HG03108 (cell line): ENCODE measurements around the gene CD58.

ENCODE experiments used
- ATAC-seq: cut with Tn5 transposase; IDR thresholded peaks from one replicate; pipeline ENCODE4 v1.9.1; 2021; ENCODE audit warnings: moderate library complexity; ENCODE audit not compliant: unreplicated experiment

CD58 gene

DNA sequence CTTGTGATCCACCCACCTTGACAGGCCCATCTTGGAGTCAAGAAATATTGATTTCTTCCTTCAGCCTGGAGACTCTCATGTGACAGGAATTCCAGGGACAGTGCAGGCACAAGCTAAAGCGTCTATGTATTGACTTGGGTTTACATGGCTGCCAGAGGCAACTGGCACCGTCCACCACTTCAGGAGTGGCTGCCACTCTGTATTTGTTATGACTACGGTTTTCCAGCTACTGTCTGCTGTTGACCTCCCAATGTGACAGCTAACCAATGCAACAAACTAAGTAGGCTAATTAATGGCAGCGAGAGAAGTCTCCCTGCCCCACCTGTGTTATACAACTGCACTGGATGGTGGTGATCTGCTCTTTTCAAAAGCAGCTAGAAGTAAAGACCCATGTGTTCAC is 56.9 kb downstream of the CD58 start:
- no peak for ATAC-seq

DNA sequence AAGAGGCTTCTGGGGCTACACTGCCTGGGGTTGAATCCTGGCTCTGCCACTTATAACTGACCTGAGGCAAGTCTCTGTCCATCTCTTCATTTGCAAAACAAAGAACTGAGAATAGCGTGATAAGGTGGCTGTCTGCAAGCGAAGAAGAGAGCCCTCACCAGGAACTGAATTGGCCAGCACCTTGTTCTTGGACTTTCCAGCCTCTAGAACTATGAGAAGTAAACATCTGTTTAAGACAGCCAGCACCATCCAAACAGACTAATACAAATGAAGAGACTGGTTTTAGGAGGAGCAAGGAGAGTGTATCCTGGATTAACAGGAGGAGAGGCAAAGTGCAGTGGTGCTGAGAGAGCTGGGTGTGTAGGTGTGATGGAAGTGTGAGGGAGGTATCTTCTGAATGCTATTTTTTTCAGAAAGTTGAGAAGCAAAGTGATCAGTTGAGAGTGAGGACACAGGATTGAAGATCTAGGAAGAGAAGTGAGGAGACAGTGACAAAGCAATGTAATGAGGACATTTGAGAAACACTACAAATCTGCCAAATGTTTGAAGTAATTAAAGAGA is 59.3 kb downstream of the CD58 start:
- ATAC-seq, result no peak

DNA sequence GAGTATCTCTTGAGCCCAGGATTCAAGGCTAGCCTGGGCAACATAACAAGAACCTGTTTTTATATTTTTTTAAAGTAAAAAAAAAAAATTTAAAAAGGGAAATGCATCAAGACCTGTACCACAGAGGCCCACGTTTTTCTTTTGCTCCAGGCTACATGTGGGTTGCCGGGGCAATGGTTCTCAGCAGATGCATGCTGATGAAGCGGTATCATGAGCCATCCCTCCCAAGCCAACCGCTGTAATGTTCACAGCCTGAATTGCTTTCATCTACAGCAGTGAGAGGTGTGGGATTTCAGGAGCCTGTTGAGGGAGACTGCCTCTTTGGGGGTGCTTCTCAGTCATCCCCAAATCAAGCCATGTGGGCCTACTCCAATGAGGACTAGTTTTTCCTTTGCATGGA is 60.5 kb downstream of the CD58 start:
- ATAC-seq, result no peak

DNA sequence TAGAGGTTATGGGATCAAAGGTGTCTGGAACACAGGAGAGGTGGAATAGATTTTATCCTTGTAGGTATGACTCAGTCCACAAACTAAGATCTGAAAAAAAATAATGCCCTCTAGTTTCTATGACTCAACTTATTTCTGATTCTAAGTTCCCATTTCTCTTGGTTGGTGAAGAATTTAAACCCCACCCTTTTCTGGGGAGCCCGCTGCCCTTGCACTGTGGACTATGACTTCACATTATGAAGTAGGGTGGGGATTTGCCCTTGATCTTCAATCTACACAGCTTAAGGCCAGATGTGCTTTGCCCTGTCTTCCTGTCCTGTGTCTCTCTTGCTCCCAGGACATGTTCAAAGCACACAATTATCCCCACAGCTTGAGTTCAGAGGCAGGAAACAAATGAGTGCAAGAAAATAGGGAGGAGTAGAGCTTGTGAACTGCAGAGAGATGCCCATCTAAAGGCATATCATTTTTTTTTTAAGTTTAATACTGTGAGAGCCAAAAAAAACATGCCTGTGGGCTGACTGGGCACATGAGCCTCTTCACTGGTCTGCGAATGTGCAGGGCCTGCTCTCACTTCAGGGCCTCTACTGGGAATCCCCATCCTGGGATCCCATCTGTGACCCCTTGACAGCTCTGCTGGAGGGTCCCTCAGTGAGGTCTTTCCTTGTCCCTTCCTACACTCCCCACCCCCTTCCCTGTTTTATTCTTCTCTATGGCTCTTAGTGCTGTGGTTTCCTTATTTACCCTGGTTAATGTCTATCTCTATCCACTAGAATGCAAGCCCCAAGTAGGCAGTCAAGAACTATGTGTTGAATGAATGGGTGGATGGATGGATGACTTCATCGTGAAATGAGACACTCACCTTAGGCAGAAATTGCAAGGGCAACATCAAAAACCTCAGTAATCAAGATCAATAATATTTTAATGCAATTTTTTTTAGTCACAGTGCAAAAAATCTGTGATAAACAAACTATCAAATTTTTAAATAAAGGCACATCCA is 61.5 kb downstream of the CD58 start:
- peak; percentile 40 for ATAC-seq

DNA sequence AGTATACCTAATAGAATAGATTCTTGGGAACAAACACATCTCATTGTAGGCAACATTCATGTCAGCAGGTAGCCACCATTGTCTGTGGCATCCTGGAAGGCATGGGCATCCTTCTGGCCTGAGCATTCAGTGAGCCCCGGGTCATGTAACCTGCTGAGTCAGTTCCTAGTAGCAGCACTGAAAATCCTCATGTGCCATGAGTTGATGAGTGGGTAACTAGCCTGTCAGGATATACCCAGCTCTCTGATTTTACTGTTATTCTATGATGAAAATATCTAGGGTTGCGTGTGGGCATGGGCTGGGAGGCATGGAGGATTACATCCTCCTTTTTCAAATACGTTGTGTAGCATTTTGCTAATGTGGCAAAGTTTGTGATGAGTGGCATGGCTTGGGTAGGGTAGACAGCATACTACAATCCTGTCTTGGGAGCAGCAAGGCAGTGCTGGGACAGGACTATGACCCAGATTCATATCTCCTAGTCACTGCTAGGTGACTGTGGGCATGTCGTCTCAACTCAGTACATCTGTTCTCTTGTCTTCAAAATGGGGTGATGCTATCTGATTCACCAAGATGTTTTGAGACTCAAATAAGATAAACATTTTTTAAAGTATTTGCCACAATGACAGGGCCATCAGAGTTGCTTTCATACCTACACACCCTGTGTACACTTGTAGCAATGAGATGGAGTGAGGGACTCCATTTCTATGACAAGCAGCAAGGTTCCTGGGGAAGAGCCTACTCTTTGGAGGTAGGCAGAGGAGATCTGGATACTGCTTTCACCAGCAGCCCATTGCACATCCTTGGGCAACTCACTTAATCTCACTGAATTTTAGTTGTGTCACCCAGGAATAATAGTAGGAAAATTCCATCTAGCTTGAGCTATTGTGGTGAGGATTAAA is 62.5 kb downstream of the CD58 start:
- no peak for ATAC-seq

DNA sequence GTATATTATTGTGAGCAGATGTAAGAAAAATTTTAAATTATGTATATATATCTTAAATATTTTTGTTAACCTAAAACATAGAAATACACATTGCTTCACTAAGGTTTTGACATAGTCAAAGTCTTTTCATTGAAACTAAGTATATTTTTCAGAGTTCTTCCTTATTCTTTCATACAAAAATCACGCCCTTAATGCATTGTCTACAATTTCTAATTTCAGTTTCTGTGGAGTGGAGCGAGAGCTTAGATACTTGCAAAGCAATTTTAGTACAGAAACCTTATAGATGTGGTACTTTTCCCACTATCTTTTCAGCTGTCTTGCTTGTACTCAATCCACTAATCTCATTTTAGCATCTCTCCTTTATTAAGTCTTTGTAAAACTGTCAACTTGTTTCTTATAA is 63.2 kb downstream of the CD58 start:
- ATAC-seq, result no peak

DNA sequence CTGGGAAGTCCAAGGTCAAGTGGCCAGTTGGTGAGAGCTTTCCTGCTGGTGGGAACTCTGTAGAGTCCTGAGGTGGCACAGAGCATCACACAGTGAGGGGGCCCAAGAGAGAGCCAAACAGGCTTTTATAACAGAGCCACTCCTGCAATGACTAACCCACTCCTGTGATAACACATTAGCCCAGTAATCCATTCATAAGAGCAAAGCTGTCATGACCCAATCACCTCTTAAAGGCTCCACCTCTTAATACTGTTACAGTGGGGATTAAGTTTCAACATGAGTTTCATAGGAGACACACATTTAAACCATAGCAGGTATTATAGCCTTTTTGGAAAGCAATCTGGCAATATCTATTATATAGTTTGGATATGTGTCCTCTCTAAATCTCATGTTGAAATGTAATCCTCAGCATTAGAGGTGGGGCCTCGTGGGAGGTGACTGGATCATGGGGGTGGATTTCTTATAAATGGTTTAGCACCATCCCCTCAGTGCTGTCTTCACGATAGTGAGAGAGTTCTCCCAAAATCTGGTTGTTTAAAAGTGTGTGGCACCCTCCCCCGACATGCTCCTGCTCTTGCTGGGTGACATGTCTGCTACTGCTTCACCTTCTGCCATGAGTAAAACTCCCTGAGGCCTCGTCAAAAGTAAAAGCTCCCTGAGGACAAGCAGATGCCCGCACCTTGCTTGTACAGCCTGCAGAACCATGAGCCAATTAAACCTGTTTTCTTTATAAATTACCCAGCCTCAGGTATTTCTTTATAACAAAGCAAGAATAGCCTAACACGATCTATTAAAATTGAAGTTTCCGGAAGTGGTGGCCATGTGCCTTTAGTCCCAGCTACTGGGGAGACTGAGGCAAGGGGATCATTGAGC is 64.5 kb downstream of the CD58 start:
- no peak for ATAC-seq

DNA sequence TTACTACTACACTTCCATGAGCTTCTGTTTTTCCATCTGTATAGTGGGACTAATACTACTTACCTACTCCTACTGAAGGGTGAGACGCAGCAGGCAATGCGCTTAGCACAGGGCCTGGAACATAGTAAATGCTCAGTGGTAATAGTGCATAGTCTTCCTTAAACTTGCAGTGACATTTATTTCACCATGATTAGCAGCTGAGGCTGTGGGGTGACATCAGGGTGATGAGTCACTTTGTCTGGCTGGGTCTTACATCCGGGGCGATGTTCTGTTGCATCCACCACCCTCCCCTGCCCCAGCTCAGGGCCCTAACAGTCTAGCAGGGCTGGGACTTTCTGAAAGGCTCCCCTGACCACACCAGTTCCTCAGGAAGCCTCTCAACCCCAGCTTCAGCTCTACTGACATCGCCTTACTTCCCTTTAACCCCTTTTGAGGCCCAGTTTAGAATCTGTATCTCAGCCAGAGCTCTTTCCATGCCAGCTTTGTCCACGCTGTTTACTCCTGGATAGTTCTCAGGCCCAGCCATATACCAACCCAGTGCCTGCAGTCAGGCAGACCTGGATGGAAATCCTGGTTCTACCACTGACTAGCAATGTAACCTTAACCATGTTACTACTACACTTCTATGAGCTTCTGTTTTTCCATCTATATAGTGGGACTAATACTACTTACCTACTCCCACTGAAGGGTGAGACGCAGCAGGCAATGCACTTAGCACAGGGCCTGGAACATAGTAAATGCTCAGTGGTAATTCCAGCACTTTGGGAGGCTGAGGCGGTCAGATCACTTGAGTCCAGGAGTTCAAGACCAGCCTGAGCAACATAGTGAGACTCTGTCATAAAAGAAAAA is 66.3 kb downstream of the CD58 start:
- peak; percentile 83 for ATAC-seq

DNA sequence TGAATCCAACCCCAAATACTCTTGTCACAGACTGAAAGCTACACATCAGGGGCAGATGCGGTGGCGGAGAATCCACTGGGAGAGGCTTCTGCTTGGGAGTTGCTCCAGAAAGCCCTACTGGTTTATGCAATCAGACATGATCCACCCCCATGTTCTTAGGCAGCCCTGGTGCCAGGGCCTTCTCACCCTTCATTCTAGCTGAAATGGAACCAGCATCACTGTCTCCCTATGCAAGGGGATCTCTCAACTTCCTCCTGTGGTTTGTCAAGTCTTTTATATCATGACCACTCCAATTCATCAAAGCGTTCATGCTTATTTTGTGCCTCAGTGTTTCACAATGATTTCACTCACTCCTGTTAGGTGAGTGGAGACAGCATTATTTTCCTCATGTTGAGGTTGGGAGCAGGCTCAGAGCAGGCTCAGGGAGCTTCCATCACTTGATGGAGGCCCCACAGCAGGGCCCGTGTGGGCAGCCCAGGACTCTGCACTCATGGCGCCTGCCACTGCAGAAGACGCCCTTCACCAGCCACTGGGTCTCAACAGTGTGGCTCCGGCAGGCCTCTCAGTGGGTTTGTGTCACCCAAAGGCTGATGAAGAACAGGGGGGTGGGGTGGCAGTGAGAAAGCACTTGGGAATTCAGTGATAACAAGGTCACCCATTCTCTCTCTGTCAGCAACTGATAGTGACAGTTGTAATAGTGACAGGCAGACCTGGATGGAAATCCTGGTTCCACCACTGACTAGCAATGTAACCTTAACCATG is 67.1 kb downstream of the CD58 start:
- no peak for ATAC-seq

DNA sequence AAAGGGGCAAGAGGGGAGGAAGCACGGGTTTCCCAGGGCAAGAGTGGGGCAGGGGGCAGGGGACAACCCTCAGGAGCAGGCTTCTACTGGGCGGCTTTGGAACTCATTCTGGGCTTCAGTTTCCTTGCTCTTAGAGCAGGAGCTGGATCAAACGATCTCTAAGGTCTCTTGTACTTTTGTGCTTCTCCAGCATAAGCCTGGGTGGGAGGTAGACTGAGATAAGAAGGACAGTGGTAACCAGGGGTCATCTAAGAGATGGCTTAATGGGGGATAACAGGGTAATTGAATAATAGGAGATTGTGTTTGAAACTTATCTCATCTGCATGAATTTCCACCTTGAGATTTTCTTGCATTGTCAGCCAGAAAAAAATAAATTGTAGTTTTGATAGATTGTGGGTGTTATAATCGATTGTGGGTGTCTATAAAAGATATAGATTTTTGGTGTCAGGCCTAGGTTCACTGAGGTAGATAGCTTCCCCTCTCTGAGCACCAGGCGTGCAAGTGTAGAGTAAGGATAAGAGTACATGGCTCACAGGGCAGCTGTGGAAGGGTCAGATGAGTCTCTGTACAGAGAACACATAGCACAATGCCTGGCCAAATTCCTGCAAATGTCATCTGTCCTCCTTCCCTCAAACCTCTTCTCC is 68.0 kb downstream of the CD58 start:
- ATAC-seq, result no peak

DNA sequence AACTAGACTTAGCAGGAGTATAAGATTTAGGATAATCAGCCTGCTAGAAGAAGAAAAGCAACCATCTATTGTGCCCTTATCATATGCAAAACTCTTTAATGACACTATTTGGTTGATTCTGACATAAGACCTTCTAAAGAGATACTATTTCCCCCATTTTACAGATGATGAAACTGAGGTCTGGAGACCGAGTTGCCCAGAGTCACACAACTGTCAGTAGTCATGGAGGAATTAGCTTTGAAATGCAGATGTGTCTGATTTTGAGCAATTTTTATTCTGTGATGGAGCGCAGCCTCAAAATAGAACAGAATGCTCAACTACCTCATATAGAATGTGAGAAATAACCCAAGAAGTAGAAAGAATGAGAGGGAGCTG is 69.0 kb downstream of the CD58 start:
- ATAC-seq, result no peak

DNA sequence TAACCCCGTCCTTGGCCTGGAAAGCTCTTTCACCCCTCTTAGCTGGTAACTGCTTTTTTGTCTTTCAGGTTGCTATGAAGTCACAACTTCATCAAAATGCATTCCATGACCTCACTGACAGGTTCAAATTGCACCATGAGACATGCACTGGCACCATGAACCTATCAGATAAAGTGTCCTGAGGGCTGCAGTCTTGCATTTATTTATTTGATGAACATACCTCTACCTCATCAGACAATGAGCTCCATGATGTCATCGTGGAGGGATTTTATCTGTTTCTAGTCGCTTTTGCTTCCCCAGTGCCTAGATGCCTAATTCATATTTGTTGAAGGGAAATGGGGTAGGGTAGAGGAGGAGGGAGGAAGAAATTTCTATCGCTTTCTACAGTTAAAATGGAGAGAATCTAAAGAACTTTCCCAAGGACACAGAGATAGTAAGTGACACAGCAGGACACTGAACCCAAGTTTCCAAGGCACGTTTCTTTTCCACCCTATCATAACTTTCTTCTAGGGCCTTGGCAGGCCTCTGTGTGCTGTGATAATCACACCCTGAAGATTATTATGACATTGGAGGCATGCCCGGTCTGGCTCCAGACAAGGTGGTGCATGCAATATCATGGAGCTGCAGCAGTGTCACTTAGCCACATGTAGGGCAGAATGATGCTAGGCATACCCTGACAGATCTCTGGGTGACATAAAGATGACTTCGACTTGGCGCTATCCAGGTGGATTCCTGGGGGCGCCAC is 69.5 kb downstream of the CD58 start:
- no peak for ATAC-seq

DNA sequence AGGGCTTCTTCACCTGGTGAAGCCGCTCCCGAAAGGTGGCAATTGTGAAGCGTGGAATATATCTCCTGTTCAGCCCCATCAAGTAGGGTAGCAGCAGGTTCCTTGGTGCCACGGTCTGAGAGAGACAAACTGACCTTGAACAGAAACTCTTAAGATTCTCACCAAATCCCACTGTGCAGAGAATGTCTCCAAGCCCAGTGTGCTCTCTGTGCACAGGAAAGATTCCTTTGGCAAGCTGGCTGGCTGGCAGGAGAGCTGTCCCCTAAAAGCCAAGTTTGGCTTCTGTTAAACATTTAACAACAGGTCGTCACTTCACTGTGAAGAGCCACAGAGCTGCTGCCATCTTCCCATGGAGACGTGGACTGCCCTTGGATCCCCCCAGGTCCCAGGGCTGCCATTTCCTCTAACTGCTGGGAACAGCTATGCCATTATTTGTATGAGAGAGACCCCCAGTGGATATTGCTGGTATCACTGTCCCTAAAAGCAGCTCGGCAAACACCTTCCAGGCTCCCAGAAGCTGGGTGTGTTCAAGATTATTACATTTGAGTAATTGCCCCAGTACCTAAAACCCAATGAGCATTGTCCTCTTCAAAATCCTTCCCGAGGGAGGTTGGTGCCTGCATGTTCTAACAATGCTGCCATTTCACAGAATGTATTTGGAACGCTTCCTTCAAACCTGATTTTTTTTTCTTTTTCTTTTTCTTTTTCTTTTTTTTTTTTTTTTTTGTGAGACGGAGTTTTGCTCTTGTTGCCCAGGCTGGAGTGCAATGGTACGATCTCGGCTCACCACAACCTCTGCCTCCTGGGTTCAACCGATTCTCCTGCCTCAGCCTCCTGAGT is 71.8 kb downstream of the CD58 start:
- ATAC-seq, result no peak

DNA sequence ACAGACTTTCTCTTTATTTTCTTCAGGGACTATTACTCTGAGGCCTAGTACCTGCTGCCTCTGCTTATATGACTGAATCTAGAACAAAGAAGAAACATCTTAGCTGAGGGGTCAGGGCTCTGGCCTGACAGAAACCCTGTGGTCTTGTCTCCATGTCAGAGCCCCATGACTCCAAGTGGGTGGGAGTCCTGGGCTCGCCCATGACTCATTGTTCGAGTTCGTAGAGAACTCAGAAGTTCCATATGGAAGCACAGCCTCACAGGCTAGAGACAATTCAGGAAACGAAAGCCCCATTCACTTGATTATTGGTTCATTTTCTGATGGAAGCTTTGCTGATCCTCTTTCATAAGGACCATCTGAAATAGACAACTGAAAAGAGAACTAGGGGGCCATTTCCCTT is 73.2 kb downstream of the CD58 start:
- ATAC-seq, result no peak

DNA sequence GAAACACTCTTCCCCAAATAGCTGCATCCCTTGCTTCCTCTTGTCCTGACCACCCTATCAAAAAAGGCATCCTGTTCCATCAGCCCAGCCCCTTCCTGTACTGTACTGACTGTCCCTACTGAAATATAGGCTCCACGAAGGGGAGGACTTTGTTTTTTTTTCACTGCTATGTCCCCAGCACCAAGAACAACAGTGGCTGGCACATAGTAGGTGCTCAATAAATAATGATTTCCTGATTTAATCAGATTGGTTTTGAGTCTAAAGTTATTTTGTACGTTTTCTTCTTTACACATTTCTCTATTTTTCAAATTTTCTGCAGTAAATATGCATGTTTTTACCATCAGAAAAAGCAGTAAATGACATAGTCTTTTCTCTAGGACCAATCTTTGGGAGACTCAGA is 73.9 kb downstream of the CD58 start:
- no peak for ATAC-seq

DNA sequence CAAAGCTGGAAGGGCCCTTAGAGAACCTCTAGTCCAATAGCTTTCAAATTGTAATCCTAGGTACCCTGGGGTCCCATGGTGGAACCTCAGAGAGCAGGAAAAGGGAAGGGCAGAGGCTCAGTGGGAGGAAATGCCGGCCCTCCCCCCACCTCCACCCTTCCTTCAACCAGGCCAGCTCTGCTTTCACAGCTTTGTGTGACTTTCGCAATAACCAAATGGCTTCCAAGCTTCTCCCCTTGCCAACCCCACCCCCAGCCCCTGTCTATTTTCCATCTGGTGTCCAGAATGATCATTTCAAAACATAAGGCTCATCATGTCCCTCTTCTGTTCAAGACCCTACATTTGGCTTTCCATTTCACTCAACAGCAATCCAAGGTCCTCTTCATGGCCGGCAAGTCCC is 74.4 kb downstream of the CD58 start:
- no peak for ATAC-seq

DNA sequence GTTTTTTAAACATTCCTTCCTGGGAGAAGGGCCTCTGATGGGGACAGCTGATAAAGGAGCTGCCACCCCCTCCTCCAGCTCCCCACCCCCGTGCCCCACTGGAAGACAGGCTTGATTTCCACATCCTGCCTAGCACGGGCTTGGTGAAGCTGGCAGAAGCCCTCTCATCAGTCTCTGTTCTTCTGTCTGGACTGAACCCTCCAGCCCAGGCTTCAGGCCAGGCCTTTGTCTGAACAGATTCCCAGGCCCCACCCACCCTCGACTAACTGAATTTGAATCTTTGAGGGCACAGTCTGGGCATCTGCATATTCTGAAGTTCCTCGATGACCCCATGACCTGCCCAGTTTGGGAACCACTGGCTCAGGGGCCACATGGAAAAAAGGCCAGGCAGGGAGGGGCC is 75.3 kb downstream of the CD58 start:
- no peak for ATAC-seq
